ENCODE measurements around the gene UNC119.
"Not testable (repeated sequence)": the region's sequence is repeated elsewhere in the genome, so short reads cannot be mapped to it uniquely, and the experiment has no call there.

UNC119 gene

DNA sequence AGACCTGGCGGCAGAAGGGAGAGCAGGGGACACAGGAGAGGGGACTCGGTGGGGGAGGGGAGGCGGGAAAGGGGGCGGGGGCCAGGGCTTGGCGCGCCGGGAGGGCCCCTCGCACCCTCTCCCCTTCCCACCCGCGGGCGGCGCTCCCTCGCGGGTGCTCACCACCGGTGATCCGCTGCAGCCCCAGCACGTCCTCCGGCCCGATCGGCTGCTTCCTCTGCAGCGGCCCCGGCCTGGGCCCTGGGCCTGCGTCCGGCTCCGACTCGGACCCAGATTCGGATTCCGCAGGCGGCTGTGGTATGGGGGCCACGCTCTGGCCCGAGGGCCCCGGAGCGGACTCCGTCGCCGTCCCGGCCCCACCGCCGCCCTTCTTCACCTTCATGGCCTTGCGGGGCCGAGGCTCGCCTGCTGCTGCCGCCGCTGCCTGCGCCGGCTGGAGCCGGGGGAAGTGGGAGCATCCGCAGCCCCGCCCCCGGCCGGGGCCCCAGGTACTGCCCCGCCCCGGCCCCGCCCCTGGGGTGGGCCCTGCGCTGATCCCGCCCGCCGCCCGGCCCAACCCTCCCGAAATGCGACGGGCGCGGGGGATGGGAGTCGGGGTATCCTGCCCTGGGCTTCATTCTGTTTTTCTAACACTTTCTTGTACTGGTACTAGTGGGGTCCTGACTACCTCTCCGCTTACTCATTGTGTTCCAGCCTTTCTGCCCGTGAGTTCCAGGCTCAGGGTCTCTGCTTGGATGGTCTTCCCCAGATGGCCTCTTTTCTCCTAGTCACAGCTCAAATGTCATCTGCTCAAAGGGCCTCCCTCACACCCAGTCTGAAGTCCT lies at the start of gene UNC119:
UNC119 (minus strand) TSS at position 449 of the 824 bp plus-strand sequence; CDS start at position 382, 67 bp downstream.
- DNase-seq = peak; percentile 66

DNA sequence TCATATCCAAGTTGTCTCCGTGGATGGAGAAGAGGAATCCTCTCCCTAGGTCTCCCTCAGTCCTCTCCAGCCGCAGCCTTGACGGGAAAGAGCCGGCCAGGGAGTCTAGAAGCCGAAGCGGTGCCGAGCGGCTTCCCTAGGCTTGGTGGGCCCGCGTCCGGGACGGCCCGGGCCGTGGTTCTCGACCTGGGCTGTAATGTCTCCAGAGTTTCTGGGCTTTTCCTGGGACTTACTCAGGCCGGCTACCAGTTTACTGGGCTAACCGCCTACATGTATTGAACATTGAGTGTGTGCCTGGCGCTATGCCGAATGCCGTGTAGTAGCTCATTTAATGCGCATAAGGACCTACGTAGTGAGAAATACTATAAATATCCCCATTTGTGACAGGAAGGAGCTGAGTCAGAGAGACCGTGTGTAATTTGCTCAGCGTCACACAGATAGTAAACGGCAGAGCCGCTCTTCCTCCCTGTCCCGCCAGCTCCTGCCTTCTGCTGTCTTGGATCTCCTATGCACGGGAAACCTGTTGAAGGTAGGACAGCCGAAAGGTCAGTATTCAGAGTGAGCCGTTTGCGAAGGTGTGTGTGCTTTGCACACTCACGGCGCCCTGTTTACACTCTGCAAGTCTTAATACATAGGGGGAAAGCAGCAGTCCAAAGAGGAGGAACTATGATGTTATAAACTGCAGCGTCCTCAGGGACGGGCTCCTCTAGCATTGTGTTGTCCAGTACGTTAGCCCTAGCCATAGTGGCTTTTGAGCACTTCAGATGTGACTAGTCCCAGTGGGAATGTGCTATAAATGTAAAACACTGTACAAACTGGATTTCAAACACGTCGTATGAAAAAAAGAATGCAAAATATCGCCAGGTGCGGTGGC lies 47.1 kb upstream of the UNC119 start:
- peak; percentile 68 for DNase-seq

DNA sequence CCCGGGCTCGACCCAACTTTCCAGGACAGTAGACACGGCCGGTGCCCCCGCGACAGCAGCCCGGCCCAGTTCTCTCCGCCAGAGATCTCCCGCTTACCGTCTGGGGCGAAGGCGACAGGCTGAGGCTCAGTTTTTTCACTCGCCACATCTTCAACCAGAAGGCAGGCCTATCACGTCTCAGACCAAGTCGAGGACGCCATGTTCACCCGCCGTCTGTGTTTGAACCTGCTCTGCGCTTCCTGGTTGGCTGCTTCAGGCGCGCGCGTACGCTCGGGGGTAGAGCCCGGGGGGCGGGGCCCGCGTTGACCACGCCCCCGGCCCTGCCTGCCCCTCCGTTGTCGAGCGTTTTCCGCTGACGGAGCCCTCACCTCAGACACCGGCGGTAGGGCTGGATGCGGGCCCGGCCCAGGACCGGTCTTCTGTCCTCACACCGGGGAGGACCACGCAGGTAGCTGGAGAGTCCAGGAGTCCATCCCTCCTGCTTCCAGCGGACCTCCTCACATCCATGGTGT lies 46.4 kb upstream of the UNC119 start, which contains the start of gene SPAG5:
SPAG5 (minus strand) TSS at position 227 of the 512 bp plus-strand sequence; CDS start at position 148, 79 bp downstream.
- peak; percentile 91 for DNase-seq

DNA sequence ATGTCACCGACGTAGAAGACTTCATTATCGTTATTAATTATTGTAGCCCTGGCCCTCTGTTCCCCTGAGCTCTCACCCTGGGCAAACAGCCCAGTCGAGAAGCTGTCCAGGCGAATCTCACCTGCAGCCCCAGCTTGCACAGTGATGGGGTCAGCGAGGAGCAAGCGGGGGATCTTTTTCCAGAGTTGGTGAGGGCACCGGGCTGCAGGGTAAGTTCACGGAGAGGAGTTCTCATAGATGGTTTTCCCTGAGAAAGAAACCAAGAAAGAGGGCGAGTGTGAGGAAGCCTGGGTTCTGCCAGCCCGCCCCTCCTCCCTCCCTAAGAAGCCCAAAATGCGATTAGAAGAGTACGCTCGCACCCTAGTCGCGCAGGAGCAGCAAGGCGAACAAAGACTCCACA lies 46.0 kb upstream of the UNC119 start:
- DNase-seq = no peak

DNA sequence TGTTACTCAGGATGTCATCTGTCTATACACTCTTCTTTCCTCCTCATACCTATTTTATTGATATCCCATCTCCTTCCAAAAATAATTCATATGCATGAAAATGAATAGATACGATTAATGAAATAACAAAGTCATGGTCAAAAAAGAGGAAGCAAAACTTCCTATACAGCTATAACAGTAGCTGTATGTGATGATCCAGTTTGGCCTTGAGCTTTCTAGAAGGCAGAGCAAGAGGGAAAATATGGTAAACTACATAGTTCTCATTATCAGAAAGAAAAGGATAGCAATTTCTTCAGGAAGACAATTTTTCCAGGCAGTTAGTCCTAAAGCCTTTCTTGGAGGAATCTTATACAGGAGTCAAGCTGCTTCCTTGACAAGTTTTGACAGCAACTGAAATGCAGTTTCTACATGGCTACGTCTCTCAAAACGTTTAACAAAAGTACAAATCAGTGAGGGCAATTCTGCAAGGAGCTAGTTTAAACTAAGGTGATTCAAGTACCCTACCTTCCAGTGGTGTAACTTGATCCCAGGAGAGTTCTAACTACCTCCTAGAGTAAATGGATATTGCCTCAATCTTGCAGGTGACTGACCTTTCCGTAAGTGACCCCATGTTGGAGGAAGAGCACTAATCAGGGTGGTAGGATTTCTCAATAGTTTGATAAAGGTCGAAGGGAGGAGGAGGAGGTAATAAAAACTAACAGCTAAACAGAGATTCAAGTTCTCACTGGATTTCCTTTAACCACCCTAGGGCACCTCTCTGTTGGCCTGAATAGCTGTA lies 45.4 kb upstream of the UNC119 start:
- no peak for DNase-seq

DNA sequence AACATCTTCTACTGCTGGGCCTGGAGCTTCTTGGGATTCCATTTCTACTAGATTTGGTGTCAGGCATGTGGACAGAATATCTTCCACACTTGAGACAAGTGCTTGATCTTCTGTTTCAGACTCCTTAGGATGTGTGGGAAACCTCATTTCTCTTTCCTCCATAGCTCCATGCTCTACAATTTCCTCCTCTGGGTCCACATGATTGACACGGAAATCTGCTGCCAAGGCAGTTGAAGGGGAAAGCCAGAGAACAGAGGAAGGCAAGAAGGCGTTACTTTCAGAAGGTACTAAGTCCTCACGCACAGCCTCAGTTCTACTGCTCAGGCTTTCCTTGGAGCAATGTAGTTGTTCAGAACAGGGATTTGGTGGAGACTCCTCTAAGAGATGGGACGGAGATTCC lies 39.8 kb upstream of the UNC119 start:
- DNase-seq = no peak

DNA sequence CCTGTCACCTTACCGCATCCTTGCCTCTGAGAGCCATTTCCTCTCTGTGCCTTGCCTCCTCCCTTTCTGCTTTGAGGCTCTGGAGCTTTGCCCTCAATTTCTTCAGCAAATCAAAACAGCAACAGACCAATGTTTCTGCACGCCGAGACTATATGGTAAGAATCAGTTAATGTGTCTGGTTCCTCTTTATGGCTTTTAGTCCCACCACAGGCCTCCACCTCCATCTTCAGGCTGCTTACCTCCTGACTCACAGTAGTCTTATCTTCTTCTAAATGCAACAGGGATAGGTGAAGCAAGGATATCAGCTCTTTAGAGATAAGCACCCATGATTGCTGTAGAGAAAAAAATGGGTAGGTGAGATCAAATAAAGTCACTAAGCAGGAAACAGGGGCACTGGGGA lies 33.4 kb upstream of the UNC119 start:
- no peak for DNase-seq

DNA sequence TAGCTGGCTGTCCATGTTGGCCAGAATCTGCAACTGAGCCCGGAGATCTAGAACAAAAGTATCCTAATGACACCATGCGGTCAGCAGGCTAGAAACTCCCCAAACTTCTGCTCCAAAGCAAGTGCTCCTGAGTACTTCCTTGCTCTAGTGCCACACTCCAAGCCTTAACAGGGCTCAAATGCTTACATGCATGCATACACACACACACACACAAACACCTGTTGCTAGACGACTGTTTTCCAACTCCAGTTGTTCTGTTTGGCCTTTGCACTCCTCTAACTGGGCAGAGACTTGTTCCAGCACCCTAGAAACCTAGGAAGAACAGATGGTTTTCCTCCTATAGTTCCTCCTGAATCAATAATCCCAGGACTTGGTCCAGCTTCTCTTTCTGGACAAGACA lies 32.0 kb upstream of the UNC119 start:
- no peak for DNase-seq

DNA sequence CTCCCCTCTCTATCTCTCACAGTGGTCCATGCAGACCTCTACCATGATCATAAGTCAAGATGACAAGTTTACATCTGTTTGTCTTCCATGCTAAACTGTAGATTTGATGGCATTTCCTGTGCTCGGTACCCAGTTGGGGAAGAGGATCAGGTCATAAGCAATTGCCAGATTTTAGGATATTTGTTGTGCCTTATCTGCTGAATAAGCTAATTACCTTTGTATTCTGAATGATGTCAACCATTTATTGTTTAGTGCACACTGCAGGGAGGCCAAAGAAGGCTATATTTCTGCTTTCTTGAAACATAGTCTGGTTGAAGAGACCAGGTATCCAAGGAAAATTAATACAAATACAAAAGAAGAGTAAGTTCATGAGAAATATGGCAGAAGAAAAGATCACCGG lies 30.1 kb upstream of the UNC119 start:
- no peak for DNase-seq

DNA sequence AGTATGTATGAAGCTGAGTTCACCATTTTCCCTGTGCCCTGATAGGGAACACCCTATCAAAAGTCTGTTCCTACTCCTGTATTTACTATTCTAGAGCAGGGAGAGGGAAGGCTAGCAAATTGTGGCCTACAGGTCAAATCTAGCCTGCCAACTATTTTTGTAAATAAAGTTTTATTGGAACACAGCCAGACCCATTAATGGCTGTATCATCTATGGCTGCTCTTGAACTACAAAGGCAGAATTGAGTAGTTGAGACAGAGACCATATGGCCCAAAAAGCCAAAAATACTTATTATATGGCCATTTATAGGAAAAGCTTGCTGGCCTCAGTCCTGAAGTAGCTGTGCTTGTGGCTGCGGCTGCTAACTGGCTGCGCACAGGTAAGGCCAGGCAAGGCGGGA lies 28.5 kb upstream of the UNC119 start:
- DNase-seq = no peak

DNA sequence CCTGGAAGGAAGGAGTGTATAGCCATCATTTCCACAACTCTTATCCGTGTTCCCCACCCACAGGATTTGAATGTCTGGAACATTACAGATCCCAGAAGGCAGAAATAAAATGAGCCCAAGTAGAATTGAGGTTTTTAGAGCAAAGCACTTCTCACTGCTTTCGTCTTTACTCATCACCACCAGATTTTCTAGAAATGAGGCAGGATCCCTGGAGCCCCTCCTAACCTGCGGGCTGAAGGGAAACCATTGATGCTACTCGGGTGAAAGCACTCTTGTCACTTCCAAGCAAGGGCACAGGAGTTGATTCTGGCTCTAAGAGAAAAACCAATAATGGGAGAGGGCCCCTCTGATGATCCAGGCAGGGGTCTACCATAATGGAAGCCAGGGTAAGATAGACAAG lies 27.1 kb upstream of the UNC119 start:
- DNase-seq = peak; percentile 3

DNA sequence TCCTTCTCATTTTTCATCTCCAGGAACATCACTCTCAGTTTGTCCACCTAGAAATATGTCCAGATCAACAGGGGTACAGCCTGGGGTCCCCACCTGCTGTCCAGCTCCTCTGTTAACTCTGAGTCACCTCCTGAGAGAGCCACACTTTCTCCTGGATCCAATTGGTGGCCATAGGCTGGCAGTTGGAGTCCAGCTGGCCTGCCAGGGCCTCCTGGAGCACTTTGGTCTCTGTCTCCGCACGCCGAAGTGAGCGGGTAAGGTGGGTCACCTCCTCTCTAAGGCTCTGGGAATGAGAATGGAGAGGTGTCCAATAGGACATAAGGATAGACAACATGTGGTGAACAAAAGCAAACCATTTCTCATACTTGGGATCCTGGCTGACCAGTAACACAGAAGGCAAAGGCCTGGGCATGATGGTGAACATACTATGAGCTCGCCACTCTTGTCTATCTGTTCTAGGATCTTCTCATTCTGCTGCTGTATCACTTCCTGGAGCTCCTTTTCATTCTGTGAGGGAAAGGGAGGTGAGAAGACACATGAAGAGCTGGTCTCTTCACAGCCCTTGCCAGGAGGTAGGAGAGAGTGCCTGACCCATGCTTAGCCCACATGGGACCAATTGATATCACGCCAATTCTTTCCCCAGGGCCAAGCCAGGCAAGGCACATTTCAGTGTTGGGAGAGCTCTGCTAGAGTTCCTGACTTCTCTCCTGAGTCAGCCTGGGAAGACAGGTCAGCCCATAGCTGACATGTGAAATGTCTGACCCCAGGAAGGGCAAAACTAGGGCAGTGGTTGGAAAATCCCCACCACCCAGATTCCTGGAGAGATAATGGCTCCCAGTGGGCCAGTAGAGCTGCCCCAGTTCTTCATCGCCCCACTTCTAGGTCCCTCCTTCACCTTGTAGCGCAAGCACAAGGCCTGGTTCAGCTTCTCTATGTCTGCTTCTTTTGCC lies 26.1 kb upstream of the UNC119 start:
- no peak for DNase-seq

DNA sequence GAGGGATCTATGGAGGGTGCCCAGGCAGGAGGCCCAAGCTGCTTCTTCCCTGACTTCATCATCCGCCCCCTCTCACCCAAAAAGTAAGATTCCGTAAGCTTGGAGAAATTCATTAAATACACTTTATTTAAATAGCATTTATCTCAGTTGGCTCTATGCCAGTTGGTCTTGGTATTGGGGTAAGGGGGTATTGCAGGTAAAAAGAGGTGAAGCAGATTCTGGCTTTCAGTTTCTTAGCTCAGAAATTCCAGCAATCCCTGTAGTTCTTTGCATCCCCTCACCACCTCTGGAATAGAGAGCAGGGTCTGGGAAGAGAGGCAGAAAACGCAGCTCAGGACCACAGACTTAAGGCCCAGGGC lies 25.0 kb upstream of the UNC119 start:
- DNase-seq = no peak

DNA sequence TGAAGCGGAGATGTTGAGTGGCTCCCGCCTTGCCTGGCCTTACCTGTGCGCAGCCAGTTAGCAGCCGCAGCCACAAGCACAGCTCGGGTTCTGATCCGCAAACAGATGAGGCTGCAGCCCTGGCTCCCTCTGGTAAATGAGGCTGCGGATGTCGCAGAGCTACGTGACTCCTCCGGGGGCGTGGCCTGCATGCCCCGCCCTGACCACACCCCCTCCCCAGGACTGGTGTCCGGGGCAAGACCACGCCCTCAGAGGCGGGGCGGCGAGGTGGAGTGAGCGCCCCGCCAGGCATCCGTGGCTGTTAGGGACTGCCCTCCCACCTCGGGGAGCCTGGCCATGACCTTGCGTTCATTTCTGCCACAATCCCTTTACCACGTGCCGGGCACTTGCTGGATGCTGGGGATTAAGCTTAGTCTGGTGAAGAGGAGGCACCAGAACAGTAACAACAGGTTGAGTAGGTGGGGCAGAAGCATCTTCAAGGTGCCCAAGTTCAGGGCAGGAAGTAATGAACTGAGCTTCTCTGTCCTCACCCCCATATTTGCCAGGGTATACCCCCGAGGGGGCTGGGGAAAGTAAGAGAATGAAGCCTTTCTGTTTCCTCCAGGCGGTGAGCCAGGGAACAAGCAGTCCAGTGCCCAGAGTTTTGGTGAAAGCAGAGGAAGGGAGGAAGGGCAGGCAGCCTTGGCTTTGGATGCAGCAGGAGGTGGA lies 24.5 kb upstream of the UNC119 start, which contains the start of gene ALDOC:
ALDOC (minus strand) TSS at position 138 of the 708 bp plus-strand sequence. CDS start 1,363 bp downstream, outside the sequence.
- DNase-seq = peak; percentile 97

DNA sequence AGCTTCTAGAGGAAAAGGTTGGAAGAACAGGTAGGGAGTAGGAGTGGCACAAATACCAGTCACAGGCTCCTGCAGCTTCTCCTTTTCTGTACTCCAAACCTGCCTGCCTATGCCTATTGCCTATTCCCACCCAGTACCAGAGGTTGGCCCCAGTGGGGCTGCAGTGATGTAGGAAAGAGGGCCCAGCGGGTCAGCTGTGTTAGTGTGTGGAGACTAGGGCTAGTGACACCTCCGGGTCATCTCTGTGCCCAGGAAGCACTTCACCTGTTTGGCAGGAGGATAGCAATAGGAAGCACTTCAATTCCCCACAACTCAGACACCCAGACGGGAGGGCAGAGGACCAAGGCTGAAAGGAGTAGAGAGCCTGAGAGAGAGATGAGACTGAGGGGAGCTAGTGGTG lies 23.6 kb upstream of the UNC119 start:
- DNase-seq = not testable (repeated sequence)

DNA sequence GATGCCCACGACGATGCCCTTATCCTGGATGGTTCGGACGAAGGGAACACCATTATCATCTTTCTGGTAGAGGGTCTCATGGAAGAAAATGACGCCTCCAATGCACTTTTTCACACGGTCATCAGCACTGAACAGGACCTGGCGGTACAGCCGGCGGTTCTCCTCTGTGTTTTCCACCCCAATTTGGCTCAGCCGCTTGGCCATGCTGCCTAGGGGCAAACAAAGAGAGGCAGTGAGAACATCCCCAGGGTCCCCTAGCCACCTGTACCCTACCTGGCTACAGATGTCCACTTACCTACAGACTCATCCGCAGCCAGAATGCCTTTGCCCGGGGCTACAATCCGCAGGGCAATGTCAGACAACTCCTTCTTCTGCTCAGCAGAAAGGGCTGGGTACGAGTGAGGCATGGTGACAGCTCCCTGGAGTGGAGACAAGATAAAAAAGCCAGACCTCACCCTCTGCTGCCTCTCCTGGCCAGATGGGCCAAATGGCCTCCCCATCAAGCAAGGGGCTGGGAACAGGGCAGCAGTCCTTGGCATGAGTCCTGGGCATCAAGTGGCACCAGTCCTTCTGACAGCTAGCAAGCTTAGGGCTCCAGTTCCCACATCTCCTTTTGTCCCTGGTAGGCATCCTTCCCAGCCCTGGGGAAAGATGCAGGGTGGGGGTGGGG lies 22.8 kb upstream of the UNC119 start:
- DNase-seq = no peak

DNA sequence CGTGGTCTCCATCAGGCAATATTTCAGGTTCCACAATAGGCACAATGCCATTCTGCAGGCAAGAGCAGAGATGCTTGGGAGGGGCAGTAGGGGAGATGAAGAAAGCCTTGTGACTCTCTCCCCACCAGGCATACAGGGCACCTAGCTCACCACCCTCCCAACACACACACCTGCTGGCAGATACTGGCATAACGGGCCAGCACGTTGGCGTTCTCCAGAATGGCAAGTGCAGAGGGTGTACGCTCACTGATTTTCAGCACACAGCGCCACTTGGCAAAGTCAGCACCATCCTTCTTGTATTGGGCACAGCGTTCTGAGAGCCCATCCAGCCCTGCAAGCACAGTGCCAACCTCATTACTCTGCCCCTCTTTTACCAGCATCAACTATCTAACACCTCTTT lies 22.1 kb upstream of the UNC119 start:
- DNase-seq = peak; percentile 4

DNA sequence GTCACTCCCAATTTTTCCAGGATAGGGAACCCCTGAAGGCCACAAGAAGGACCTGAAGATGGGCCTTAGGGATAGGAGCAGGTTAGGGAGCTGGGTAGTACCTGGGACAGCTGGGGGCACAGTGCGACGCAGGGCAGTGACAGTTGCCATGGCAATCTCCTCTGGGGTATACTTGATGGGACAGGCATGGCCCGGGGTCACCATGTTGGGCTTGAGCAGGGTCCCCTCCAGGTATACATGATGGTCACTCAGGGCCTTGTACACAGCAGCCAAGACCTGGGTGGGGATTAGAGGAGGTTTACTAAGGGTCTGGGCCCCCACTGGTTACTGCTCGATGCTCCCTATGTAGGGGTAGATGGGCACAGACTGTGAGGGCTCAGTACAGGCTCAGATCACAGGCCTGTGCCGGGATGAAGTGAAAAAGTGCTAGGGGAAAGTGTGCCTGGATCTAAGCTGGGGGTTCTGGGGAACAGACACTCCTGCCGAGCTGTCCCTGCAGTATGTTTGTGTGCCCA lies 21.6 kb upstream of the UNC119 start:
- DNase-seq = no peak

DNA sequence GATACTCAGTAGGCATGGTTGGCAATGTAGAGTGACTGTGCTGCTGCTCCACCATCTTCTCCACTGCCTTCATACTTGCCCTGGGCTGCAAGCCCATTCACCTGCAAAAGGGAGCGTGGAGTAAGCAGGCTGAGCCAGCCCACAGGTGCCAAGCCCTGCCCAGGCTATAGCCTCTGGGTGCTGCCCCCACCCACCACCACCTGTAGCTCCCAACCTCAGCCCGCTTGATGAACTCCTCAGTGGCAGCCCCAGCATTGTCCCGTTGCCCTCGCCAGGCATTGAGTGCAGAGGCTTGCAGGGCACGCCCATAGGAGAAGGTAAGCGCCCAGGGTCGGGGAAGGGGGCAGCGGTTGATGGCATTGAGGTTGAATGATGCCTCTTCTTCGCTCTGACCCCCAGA lies 21.1 kb upstream of the UNC119 start:
- DNase-seq = no peak

DNA sequence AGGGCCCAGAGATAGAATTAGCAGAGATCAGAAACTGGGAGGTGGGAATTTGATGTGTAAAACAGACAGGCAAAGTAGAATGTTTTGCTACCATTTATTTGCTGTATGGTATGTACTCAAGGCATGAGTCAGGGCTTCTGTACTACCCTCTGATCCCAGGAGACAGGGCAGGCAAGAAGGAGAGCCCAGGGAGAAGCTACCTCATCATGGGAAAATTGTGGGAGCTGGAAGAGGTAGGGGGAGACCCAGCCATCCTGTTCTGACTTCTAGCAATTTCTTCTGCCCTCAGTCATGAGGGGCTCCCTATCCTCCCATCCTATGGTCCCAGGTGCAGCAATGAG lies 20.6 kb upstream of the UNC119 start:
- no peak for DNase-seq
